ENCODE data around the gene NDC80. TPM values are rescaled to one million over a fixed set of nuclear protein-coding genes. Genes with fewer than 3 reads are reported as not detected.

Gene NDC80
- total RNA-seq, 1 donor from 2014 or later, result 0.55 TPM

DNA sequence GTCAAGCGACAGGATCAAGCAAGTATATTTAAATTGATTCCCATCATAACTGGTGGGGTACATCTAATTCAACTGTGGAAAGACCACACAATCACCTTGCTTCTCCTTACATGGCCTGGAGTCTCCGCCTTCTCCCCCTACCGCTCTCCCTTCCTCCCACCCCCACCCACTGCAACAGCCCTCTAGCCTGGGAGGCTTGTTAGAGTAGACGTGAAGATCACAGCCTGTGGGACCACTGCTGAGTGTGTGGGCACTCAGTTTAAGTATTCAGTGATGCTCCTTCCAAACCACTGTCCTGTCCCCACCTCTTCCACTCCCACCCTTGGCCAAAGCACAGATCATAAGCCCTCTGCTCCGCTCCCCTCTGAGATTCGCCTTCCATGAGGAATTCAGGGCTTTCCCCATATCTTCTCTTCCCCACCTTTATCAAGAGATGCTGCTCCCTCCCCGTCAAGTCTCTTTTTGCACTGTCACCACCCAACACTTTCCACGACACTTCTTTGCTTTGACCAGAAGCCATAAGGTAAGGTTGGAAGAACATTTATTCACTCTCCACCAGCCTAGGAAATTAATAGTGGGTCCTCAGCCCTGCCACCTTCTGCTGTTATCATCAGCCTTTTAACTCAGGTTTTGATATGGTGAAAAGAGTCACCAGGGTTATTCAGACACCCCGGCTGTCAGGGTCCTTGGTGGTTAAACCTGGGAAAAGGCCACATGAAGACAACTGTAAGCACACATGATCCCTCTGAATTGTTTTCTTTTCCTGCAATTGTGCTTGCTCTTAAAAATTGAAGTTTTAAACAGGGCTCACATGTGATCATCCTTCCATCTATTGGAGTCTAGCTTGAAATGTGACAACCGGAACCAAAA is 1.8 kb upstream of the NDC80 start:
- TF ChIP-seq, protein P1, sequence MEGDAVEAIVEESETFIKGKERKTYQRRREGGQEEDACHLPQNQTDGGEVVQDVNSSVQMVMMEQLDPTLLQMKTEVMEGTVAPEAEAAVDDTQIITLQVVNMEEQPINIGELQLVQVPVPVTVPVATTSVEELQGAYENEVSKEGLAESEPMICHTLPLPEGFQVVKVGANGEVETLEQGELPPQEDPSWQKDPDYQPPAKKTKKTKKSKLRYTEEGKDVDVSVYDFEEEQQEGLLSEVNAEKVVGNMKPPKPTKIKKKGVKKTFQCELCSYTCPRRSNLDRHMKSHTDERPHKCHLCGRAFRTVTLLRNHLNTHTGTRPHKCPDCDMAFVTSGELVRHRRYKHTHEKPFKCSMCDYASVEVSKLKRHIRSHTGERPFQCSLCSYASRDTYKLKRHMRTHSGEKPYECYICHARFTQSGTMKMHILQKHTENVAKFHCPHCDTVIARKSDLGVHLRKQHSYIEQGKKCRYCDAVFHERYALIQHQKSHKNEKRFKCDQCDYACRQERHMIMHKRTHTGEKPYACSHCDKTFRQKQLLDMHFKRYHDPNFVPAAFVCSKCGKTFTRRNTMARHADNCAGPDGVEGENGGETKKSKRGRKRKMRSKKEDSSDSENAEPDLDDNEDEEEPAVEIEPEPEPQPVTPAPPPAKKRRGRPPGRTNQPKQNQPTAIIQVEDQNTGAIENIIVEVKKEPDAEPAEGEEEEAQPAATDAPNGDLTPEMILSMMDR (IDR thresholded peaks at IDR 0.05; ENCODE audit: borderline replicate concordance), result no peak
- Histone ChIP-seq H3K9me3 (replicated peaks) (no peaks in the 10 kb centered on the region), H3K4me1 (peaks cover 30% of the 10 kb centered on the region), H3K27me3 (ENCODE audit: low read depth) (no peaks in the 10 kb centered on the region), H3K4me3 (peak overlapping the region; percentile 81), H3K36me3 (peaks cover 12% of the 10 kb centered on the region), H3K27ac (replicated peaks) (no peak overlapping the region)
- no peak for DNase-seq
- intact Hi-C loops (cut with micrococcal nuclease), result no loop called here

GRCh38 chr18:2570772-2571199 is 571 bp upstream of the NDC80 start:
- Histone ChIP-seq H3K36me3 (peaks cover 7% of the 10 kb centered on the region), H3K4me3 (peak overlapping the region; percentile 81), H3K27me3 (ENCODE audit: low read depth) (no peaks in the 10 kb centered on the region), H3K4me1 (peaks cover 30% of the 10 kb centered on the region), H3K27ac (replicated peaks) (peak overlapping the region; percentile 99), H3K9me3 (replicated peaks) (no peaks in the 10 kb centered on the region)
- TF ChIP-seq, protein P1 (IDR thresholded peaks at IDR 0.05; ENCODE audit: borderline replicate concordance), result peak; percentile 35
- intact Hi-C loops (cut with micrococcal nuclease), result no loop called here
- peak; percentile 63 for DNase-seq

DNA sequence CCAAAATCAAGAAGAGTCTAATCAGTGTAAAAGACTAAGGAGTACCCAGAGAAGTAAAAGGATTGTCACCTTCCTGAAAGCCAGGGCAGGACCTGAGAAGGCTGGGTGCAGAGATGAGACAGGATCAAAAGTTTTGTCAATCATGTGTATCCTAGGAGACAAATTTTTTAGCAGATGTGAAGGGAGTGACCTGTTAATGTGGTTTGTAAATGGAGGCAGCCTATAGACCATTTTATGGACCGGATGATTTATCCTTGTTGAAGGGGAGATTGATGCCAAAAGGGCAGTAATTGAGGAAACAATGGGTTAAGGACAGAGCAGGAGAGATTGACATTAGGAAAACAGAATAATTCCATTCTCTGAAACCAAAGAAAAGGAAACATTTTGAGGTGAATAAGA is 813 bp downstream of the NDC80 start:
- H3K4me3 ChIP-seq, result peak overlapping the region; percentile 81
- intact Hi-C loops (cut with micrococcal nuclease), result no loop called here
- DNase-seq, result no peak
- no peaks in the 10 kb centered on the region for H3K27me3 ChIP-seq (ENCODE audit: low read depth)
- H3K4me1 ChIP-seq, result peaks cover 30% of the 10 kb centered on the region
- no peaks in the 10 kb centered on the region for H3K9me3 ChIP-seq (replicated peaks)
- no peak overlapping the region for H3K27ac ChIP-seq (replicated peaks)
- TF ChIP-seq, protein P1 (IDR thresholded peaks at IDR 0.05; ENCODE audit: borderline replicate concordance), result no peak
- H3K36me3 ChIP-seq, result no peaks in the 10 kb centered on the region

DNA sequence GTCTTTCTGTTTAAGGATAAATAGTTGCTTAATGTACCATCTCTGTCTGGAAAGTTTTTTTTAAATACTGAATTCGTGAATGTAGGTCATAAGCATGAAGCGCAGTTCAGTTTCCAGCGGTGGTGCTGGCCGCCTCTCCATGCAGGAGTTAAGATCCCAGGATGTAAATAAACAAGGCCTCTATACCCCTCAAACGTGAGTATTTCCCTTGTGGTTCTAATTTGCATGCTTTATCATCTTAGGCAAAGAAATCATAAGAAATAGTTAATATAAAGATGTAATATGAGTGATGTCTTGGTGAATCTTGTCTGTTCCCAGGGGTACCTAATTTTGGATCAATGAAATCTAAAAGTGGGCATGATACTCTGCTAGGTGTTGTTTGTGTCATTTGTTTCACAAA is 1.5 kb downstream of the NDC80 start:
- no peaks in the 10 kb centered on the region for H3K9me3 ChIP-seq (replicated peaks)
- no peak overlapping the region for H3K4me3 ChIP-seq
- no peak overlapping the region for H3K27ac ChIP-seq (replicated peaks)
- TF ChIP-seq, protein P1 (IDR thresholded peaks at IDR 0.05; ENCODE audit: borderline replicate concordance), result no peak
- no peaks in the 10 kb centered on the region for H3K27me3 ChIP-seq (ENCODE audit: low read depth)
- intact Hi-C loops (cut with micrococcal nuclease), result no loop called here
- DNase-seq, result no peak
- H3K36me3 ChIP-seq, result no peaks in the 10 kb centered on the region
- H3K4me1 ChIP-seq, result peaks cover 30% of the 10 kb centered on the region

DNA sequence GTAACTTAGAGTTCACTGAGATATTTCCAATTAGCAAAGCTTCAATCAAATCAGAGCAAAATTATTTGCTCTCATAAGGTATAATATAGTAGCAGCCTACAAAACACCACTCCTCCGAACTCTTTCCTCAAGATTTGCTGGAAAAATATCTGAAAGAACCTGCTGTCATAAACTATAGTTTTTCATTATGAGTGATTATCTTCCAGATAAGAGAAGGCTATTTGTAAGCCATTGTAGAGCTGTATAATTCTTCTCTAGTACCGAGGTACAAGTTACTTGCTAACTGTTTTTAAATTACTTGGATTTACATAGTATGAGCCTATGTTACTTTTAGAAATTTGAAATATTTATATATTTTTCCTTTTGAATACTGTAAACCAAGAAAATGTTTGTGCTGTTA is 2.1 kb downstream of the NDC80 start:
- intact Hi-C loops (cut with micrococcal nuclease), result no loop called here
- no peak overlapping the region for H3K27ac ChIP-seq (replicated peaks)
- DNase-seq, result no peak
- no peaks in the 10 kb centered on the region for H3K36me3 ChIP-seq
- no peaks in the 10 kb centered on the region for H3K27me3 ChIP-seq (ENCODE audit: low read depth)
- TF ChIP-seq, protein P1 (IDR thresholded peaks at IDR 0.05; ENCODE audit: borderline replicate concordance), result no peak
- peaks cover 30% of the 10 kb centered on the region for H3K4me1 ChIP-seq
- H3K4me3 ChIP-seq, result no peak overlapping the region
- H3K9me3 ChIP-seq (replicated peaks), result no peaks in the 10 kb centered on the region
